GM12873 (cell line): ENCODE data around the gene QPCT.

Experiments
- TF ChIP-seq, protein P1 (sequence below): IDR thresholded peaks from 2 replicates; pipeline ENCODE4 v1.5.1; 2012; ENCODE audit warnings: low read depth, mild to moderate bottlenecking, moderate library complexity, low read length, control low read depth; ENCODE audit not compliant: insufficient read depth; ENCODE audit errors: missing control alignments

Gene QPCT

DNA sequence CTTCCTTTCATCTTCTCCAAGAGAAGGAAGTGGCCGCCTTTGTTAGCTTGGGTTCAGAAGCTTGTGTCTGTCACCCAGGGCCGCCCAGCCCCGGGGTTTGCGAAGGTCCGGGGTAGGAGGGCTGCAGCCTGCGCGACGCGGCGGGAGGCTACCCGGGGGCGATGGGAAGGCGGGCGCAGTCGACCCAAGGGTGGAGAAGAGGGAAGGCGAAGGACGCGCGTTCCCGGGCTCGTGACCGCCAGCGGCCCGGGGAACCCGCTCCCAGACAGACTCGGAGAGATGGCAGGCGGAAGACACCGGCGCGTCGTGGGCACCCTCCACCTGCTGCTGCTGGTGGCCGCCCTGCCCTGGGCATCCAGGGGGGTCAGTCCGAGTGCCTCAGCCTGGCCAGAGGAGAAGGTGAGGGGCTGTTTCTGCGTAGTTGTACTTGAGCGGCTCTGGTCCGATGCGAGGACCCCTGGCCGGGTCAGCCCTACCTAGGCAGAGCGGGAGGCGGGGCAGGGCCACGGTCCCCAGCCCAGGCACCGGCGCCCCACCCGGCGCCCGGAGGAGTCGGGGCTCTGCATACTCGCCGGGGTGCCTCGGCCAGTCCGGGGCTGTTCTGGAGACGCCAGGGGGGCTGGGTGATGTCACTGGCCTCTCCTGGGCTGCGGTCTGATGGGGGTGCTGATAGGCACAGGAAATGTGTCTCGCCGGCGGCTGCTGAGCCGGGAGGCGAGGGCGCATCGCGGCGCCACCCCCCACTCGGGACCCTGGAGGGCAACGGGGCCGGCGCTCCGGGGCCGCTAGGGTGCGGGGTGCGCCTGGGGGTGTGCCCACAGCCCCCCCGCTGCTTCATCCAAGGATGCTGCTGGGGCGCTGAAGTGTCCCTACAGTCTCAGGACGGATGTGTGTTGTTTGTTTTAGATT is at the start of gene QPCT:
Gene QPCT, plus strand, starts transcription at position 178 of the 909 bp plus-strand sequence. Its CDS starts 102 bp downstream, at position 280.
- TF ChIP-seq, protein P1, sequence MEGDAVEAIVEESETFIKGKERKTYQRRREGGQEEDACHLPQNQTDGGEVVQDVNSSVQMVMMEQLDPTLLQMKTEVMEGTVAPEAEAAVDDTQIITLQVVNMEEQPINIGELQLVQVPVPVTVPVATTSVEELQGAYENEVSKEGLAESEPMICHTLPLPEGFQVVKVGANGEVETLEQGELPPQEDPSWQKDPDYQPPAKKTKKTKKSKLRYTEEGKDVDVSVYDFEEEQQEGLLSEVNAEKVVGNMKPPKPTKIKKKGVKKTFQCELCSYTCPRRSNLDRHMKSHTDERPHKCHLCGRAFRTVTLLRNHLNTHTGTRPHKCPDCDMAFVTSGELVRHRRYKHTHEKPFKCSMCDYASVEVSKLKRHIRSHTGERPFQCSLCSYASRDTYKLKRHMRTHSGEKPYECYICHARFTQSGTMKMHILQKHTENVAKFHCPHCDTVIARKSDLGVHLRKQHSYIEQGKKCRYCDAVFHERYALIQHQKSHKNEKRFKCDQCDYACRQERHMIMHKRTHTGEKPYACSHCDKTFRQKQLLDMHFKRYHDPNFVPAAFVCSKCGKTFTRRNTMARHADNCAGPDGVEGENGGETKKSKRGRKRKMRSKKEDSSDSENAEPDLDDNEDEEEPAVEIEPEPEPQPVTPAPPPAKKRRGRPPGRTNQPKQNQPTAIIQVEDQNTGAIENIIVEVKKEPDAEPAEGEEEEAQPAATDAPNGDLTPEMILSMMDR: no peak

DNA sequence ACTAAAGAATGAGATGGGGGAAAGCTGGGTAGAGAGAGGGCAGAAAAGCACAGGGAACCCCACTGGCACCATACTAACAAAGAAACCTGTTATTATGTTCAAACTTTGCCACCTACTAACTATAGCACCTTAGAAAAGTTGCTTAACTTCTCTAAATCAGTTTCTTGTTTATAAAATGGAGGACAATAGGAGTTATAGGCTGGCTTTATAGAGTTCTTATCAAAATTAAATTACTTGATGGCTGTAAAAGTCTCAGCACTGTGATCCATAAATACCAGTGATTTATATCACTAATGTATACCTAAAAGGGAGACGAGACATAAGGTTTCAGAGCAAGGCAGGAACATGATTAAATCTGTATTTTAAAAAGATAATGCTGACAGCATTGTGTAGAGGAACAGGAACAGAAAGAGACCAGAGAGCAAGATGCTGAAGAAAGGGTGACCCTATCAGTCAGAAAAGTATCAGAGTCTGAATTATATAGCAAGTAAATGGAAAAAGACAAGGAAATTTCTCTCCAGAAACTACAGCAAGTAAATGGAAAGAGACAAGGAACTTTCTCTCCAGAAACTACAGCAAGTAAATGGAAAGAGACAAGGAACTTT is 48.9 kb upstream of the QPCT start:
- TF ChIP-seq, protein P1: no peak

DNA sequence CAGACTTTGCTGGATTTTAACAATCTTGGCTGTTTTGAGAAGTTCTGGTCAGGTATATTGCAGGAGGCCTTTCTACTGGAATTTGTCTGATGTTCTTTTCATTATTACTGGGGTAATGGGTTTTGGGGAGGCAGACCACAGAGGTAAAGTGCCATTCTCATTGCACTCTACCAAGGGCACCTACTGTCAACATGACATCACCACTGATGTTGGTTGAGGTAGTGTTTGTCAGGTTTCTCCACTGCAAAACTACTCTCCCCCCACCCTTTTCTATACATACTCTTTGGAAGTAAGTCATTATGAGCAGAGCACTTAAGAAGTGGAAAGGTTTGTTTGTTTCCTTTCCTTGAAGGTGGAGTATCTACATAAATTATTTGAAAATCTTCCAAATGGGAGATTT is 46.8 kb upstream of the QPCT start:
- TF ChIP-seq, protein P1: no peak

DNA sequence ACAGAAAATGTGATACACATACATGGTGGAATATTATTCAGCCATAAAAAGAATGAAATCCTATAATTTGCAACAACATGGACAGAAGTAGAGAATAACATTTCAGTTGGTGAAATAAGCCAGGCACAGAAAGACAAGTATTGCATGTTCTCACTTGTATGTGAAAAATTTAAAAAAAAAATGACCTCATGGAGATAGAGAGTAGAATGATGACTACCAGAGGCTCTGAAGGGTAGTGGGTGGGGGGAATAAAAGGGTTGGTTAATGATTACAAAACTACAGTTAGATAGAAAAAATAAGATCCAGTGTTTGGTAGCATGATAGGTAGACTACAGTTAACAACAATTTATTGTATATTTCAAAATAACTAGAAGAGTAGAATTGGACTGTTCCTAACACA is 44.3 kb upstream of the QPCT start:
- TF ChIP-seq, protein P1: no peak

DNA sequence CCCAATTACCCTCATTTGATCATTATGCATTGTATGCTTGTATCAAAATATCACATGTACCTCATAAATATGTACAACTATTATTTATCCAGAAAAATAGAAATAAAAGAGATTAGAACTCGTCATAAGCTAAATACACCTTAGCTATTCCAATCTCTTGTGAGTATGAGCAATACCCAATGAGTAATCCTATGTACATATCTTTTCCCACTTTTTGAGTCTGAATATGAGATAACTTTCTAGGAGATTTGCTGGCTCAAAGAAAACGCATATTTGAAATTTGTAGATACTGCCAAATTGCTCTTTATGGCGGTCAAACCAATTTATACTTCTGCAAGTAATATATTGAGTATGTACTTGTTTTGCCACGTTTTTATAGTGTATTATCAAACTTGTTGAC is 43.9 kb upstream of the QPCT start:
- TF ChIP-seq, protein P1: no peak

DNA sequence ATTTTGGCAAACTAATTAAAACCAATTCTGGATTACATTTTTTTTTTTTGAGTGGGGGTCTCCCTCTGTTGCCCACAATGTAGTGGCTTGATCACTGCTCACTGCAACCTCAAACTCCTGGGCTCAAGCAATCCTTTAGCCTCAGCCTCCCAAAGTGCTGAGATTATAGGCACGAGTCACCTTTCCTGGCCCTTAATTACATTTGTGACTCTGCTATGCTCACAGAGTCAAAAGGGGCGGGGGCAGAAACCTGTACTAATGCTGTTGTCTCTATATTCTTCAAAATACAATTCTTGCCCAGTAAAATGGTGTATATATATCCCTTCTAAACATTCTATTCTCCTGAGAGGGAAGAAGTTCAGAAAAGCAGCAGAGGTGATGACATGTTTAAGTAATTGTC is 43.0 kb upstream of the QPCT start:
- TF ChIP-seq, protein P1: no peak

DNA sequence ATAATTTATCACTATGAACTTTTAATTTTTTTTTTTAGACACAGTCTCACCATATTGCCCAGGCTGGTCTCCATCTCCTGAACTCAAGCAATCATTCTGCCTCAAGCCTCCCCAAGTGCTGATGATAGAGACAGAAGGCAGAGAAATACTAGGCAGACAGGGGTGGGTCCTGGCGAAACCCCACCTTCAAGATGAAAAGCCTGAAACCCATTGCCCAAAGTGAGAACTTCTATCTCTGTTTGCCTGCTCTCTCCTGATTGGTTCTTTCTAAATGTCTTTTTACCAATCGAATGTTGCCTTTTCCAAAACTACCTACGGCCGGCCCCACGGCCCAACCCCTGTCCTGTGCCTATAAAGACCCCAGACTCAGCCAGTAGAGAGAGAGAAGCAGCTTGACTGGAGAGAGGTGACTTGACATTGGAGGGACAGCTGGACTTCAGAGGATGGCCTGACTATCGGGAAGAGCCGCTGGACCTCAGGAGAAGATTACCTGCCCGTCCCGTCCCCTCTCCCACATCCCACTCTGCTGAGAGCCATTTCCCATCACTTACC is 41.7 kb upstream of the QPCT start:
- TF ChIP-seq, protein P1: no peak
